Measurements from ENCODE around the gene PRKCZ. TPM values are rescaled to one million over a fixed set of nuclear protein-coding genes. Genes with fewer than 3 reads are reported as not detected.

Gene PRKCZ
- total RNA-seq, 4 donors from 2014 or later: 0.29 to 8.8 (median 3.9) TPM

DNA sequence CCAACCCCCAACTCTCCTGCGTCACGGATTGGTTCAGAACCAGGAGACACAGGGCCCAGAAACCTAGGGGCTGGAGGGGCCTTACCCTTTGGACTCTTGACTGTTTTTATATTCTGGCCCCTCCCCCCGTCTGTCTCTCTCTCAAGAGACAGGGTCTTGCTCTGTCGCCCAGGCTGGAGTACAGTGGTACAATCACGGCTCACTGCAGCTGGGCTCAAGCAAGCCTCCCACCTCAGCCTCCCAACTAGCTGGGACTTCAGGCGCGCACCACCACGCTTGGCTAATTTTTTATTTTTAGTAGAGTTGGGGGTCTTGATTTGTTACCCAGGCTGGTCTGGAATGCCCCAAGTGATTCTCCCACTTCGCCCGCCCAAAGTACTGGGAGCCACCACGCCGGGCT, 52.5 kb downstream of the PRKCZ start:
- Histone ChIP-seq H3K4me1 (no peaks in the 10 kb centered on the region), H3K36me3 (no peaks in the 10 kb centered on the region), H3K27ac (no peak overlapping the region), H3K4me3 (no peak overlapping the region), H3K9me3 (no peaks in the 10 kb centered on the region), H3K27me3 (no peaks in the 10 kb centered on the region)
- no peak for TF ChIP-seq POLR2A (IDR thresholded peaks at IDR 0.05)
- TF ChIP-seq, protein P1, sequence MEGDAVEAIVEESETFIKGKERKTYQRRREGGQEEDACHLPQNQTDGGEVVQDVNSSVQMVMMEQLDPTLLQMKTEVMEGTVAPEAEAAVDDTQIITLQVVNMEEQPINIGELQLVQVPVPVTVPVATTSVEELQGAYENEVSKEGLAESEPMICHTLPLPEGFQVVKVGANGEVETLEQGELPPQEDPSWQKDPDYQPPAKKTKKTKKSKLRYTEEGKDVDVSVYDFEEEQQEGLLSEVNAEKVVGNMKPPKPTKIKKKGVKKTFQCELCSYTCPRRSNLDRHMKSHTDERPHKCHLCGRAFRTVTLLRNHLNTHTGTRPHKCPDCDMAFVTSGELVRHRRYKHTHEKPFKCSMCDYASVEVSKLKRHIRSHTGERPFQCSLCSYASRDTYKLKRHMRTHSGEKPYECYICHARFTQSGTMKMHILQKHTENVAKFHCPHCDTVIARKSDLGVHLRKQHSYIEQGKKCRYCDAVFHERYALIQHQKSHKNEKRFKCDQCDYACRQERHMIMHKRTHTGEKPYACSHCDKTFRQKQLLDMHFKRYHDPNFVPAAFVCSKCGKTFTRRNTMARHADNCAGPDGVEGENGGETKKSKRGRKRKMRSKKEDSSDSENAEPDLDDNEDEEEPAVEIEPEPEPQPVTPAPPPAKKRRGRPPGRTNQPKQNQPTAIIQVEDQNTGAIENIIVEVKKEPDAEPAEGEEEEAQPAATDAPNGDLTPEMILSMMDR (IDR thresholded peaks at IDR 0.05): no peak
- intact Hi-C loops (cut with DNase I; ENCODE audit: low total_unique reads): no loop called here
- DNase-seq: no peak

DNA sequence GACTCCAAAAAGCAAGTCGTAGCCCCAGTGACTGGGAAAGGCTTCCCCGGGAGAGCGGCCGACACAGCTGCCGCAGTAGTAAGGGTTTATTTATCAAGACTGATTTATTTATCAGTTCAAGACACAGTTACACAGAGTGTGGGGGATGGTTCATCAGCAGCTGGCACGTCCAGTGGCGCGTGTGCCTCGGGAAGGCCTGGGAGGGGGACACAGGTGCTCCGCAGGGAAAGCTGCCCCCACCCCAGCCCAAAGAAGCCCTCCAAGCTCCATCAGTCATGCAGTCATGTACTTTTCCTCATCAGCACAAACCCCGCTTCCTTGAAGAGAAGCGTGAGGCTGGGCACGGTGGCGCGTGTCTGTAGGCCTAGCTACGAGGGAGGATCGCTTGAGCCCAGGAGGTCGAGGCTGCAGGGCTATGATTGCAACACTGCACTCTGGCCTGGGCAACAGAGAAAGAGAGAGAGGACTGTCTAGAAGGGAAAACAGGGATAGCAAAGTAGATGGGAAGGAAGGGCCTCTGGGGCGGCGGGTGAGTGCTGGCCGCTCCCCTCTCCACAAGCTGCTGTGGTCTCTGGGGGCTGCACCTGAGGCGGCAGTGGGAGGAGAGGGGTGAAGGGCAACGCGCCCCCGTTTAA, 53.2 kb downstream of the PRKCZ start:
- no peaks in the 10 kb centered on the region for H3K27me3 ChIP-seq
- H3K4me3 ChIP-seq: no peak overlapping the region
- H3K36me3 ChIP-seq: no peaks in the 10 kb centered on the region
- TF ChIP-seq POLR2A (IDR thresholded peaks at IDR 0.05): no peak
- TF ChIP-seq, protein P1 (IDR thresholded peaks at IDR 0.05): no peak
- no peaks in the 10 kb centered on the region for H3K4me1 ChIP-seq
- DNase-seq: no peak
- intact Hi-C loops (cut with DNase I; ENCODE audit: low total_unique reads): no loop called here
- H3K9me3 ChIP-seq: no peaks in the 10 kb centered on the region
- no peak overlapping the region for H3K27ac ChIP-seq

DNA sequence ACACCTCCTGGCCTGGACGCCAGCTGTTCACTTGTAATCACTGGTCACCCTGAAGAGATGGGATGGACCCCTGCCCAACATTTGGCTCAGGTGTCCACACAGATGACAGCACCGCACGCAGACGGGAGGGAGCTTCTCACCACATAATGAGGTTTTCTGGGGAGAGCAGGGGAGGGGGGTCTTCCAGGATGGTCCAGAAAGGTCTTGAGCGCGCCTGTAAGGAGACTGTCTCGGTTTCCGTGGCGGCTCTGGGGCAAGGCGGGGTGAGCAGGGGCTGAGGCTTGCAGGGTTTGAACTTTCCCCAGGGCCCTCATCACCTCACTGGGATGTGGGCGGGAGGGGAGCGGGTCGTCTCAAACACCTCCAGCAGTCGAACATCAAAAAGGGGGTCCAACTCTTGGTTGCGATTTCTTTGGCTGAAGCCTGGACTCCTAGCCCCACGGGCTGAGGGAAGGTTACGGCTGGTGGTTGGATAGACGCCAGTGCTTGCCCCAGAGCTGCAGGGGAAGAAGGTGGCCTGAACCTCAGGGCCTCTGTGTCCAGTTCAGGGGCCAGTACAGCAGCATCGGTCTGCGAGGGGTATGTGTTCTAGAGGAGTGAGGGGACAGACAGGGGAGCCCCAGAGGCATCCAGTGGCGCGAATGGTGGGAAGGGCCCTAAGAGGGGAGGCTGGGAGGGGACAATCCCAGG, 53.8 kb downstream of the PRKCZ start:
- intact Hi-C loops (cut with DNase I; ENCODE audit: low total_unique reads): no loop called here
- TF ChIP-seq, protein P1 (IDR thresholded peaks at IDR 0.05): no peak
- Histone ChIP-seq H3K9me3 (no peaks in the 10 kb centered on the region), H3K36me3 (no peaks in the 10 kb centered on the region), H3K27ac (no peak overlapping the region), H3K4me3 (no peak overlapping the region), H3K27me3 (no peaks in the 10 kb centered on the region), H3K4me1 (no peaks in the 10 kb centered on the region)
- DNase-seq: no peak

DNA sequence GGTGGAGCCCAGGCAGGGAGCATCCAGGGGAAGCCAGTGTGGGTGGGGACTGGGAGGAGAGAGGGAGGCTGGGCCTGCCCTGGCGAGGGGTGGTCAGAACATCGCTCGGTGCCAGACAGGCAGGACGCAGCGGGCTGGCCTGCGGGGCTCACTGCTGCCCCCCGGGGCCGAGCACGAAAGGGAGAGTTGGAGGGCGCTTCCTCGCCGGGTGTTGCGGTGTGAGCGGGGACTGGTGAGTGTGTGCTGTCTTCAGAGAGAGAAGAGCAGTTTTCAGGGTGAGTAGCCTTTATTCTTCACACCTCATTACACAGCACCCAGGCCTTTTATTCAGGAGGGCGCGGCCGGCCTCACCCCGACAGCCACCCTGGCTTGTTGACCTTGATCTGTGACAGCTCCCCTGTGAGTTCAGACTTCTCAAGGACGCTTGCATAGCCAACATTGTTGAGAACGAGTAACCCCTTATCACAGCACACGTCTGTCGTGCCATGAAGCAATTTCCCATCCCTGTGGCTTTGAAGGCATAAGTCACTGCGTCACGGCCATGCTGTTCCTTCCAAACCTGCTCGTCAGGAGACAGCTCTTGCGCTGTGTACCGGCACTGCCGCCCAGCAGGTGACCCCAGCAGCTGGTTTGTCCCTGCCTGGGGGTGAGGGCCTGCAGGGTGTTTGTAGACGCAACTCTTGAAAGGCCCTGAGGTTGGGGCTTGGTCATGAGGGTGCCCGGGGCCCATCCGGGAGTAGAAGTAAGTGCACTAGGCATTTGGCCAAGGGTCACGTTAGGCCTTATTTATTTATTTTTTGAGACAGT, 54.6 kb downstream of the PRKCZ start:
- no peaks in the 10 kb centered on the region for H3K36me3 ChIP-seq
- no peaks in the 10 kb centered on the region for H3K4me1 ChIP-seq
- DNase-seq: no peak
- H3K9me3 ChIP-seq: no peaks in the 10 kb centered on the region
- no peaks in the 10 kb centered on the region for H3K27me3 ChIP-seq
- no peak overlapping the region for H3K4me3 ChIP-seq
- intact Hi-C loops (cut with DNase I; ENCODE audit: low total_unique reads): no loop called here
- no peak overlapping the region for H3K27ac ChIP-seq
- TF ChIP-seq, protein P1 (IDR thresholded peaks at IDR 0.05): no peak
- no peak for TF ChIP-seq POLR2A (IDR thresholded peaks at IDR 0.05)

All from uterus (tissue), 4 donors.